DLD1 (cell line): ENCODE data around the gene ZNF30.
"Not testable (repeated sequence)": the region's sequence is repeated elsewhere in the genome, so short reads cannot be mapped to it uniquely, and the experiment has no call there.

Source experiments
- in situ Hi-C: cut with HindIII; loops from 2 replicates; pipeline ENCODE4 v1.10.0; 2017; ENCODE audit warnings: low sequenced_read_pairs

The ZNF30 gene

GRCh38 chr19:34960103-34960805 lies 33.6 kb downstream of the ZNF30 start:
- in situ Hi-C loops = no loop called here

DNA sequence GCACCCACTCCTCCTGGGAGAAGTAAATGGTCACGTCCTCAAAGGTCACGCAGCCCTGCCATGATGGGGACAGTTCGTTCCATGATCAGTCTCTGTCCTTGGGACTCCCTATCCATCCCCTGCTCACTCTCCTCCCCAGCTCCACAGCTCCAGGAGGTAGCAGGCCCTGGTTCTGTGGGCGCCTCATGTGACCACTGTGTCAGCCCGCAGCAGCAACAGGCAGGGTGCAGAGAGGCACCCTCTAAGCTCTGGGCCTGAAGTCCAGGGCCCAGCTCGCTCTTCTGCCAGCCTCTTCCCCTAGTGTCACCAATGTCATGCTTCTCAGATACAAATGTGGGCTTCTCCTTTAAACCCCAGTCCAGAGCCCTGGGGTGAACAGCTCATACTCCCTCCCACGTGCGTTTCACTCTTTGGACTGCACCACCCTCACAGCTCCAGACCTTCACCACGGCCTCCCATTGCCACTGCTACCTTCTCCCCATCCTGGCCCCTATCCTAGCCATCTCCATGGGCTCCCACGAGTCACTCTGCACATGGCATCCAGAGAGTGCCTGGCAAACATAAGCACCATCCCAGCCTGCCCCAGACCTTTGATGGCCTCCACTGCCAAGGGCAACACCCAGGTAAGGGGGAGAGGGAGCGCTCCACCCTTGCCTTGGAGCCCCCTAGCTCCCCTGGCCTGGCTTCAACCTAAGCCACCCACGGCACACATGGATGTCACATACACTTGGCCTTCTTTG lies 34.4 kb downstream of the ZNF30 start:
- in situ Hi-C loops = no loop called here

- in situ Hi-C loops = no loop called here
Measured at GRCh38 chr19:34961775-34962686, 35.3 kb downstream of the ZNF30 start.

DNA sequence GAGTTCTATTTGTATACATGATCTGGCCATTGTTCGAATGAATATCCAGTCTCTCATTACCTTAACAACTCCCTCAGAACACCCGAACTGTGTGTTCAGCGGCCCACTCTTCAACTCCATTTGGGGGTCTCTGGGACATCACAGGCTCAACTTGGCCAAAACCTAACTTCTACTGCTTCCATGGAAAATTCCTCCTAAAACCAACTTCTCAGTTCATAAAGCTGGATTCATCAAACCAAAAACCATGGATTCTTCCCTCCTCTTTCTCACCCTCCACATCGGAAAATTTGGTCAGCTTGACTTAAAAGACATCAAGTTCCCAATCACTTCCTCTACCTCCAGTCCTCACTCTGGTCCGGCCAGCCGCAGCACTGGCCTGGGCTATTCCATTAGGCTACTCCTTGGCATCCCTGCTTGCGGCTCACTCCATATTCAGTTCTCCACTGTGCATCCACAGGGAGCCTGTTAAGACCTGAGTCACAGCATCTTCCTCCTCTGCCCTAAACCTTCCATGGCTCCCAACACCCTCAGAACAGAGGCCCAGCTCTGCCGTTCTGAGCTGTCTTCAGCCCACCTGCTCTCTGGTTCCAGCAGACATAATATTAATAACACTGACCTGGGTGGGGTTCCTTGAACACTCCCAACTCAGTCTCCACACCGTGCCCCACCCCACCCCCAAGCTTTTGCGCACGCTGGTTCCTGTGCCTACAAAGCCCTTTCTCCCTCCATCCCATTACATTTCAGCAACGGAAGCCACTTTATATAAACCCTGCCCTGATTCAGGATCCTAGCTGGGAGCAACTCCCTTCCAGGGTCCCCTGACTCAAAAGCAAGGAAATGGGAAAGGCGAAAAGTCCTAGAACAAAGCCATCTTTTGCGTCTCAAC lies 36.2 kb downstream of the ZNF30 start:
- in situ Hi-C loops = no loop called here

GRCh38 chr19:34963573-34964406 lies 37.1 kb downstream of the ZNF30 start, which contains the start of gene ZNF792:
ZNF792 (minus strand) TSS chr19:34964229; CDS start chr19:34963662, 567 bp downstream.
- in situ Hi-C loops = no loop called here

DNA sequence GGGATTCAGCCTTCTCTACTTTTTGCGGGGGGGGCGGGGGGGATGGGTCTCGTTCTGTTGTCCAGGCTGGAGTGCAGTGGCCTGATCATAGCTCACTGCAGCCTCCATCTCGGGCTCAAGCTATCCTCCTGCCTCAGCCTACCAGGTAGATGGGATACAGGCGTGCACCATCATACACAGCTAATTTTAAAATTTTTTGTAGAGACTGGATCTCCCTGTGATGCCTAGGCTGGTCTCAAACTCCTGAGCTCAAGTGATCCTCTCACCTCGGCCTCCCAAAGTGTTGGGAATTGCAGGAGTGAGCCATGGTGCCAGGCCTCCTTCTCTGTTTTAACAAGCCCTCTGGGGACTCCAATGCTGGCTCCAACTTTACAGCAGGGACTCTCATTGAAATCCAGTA lies 37.9 kb downstream of the ZNF30 start:
- in situ Hi-C loops = no loop called here

DNA sequence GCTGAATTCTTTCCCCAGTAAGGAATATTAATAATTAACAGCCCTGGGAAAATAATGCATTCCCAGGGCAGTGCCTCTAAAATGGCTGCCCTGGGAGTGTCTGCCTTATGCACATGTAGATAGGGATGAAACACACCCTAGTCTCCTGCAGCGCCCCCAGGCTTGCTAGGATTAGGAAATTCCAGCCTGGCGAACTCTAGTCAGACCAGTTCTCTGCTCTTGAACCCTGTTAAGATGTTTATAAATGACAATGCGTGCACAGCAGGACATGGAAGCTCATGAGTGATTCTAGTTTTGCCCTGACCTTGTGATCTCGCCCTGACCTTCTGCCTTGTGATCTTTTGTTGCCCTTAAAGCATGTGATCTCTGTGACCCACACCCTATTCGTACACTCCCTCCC lies 38.8 kb downstream of the ZNF30 start:
- in situ Hi-C loops = not testable (repeated sequence)

GRCh38 chr19:34967551-34967950 lies 40.8 kb downstream of the ZNF30 start:
- in situ Hi-C loops = no loop called here

GRCh38 chr19:34969721-34970120 lies 43.0 kb downstream of the ZNF30 start:
- in situ Hi-C loops = loop anchor here (10.0 kb wide), 1 partner anchor 65 kb away; no protein-coding TSS in a partner anchor

DNA sequence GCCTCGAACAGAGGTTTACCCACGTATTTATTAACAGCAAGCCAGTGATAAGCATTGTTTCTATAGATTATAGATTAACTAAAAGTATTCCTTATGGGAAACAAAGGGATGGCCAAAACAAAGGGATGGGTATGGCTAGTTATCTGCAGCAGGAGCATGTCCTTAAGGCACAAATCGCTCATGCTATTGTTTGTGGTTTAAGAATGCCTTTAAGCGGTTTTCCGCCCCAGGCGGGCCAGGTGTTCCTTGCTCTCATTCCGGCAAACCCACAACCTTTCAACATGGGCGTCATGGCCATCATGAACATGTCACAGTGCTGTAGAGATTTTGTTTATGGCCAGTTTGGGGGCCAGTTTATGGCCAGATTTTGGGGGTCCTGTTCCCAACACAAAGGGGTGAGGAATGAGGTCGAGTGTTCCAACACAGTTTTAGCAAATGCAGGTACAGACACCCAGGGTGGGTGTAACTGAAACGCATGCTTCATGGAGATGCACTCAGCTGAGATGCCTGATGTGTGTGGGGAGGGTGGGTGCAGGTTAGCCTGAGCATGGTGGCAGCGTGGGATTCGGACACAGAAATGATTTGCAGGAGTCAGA lies 43.6 kb downstream of the ZNF30 start:
- in situ Hi-C loops = loop anchor here (10.0 kb wide), 1 partner anchor 65 kb away; no protein-coding TSS in a partner anchor

DNA sequence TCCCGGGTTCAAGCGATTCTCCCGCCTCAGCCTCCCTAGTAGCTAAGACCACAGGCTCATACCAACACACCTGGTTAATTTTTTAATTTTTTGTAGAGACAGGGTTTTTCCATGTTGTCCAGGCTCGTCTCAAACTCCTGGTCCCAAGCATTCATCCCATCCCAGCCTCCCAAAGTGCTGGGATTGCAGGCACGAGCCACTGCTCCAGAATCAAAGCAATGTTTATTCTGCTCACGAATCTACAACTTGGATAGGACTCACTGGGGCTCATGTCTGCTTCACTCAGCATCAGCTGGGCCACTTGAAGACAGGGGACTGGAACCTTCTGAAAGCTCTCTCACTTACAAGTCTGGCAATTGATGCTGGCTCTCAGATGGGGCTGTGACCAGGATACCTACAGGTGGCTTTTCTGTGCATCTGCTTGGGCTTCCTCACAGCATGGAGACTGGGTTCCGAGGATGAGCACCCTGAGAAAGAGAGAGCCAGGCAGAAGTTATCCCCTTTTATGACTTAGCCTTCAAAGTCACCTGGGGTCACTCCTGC lies 45.5 kb downstream of the ZNF30 start:
- in situ Hi-C loops = loop anchor here (10.0 kb wide), 1 partner anchor 67 kb away; no protein-coding TSS in a partner anchor

DNA sequence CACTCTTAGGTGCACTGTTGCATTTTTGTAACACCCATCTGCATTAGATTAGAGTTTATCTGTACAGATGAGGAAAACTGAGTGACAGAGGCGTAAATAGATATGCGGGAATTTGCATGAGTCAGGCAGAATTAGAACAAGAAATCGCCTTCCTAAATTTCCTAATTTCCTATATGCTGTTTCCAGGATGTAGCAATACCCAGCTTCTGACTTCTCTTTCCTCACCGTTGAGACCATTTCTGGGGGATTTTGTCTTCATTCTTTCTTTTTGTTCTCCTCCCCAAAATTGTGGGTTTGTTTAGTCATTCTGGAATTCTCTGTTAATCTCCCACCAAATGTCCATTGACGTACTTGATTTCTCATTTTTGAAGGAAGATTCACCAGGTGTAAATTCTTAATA lies 47.9 kb downstream of the ZNF30 start:
- in situ Hi-C loops = loop anchor here (10.0 kb wide), 1 partner anchor 70 kb away; no protein-coding TSS in a partner anchor

DNA sequence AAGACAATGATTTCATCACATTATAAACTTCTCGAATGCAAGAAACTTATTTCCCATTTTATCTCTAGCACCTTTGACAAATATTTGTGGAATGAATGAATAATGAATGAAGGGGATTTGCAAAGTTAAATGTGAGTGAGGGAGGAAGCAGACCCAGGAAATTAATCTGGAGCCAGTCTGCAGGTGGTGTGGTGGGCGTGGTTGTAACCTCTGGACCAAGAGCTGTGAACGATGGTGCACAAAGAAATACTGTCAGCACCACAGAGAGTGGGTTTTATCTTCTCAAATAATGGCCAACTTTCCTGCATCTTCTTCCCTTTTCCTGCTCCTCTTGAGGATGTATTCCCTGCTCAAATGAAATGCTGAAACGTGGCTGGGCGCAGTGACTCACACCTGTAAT lies 48.4 kb downstream of the ZNF30 start:
- in situ Hi-C loops = loop anchor here (10.0 kb wide), 1 partner anchor 70 kb away; no protein-coding TSS in a partner anchor

DNA sequence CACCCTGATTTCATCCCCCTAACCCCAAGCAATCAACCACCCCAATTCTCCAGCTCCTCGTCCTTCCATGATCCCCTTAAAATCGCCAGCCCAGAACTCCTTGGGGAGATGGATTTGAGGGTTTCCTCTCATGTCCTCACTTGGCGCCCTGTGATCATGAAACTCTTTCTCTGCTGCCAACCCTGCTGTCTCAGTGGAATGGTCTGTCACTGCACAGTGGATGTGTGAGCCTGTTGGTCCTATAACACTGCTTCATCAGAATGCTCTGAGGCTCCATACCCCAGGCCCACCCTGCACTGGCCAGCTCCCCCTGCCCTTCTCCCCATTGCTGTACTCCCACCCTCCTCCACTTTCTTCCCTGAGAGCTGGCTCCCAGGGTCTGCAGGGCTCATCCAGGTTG lies 49.9 kb downstream of the ZNF30 start:
- in situ Hi-C loops = loop anchor here (10.0 kb wide), 1 partner anchor 72 kb away; no protein-coding TSS in a partner anchor

GRCh38 chr19:34979819-34980640 lies 53.3 kb downstream of the ZNF30 start:
- in situ Hi-C loops = loop anchor here (10.0 kb wide), 1 partner anchor 75 kb away; no protein-coding TSS in a partner anchor

GRCh38 chr19:34982275-34982674 lies 55.6 kb downstream of the ZNF30 start:
- in situ Hi-C loops = no loop called here

DNA sequence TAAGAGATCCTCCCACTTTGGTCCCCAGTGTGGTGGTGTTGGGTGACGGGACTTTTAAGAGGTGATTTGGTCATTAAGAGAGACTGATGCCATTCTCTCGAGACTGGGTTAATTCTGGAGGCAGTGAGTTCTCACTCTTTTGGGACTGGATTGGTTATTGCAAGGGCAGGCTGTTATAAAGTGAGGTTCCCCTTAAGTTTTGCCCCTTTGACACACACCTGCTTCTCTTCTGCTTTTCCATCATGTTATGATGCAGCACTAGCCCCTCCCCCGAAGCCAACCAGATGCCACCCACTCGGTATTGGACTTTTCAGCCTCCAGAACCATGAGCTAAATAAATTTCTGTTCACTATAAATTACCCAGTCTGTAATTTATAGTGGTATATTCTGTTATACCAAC lies 57.1 kb downstream of the ZNF30 start:
- in situ Hi-C loops = no loop called here
